Activated naive CD4-positive, alpha-beta T cell treated with anti-CD3 and anti-CD28 coated beads, Interleukin-2, amount 10 ng/mL, durations not matched to agents 7 days and 5 days (primary cell): ENCODE results near the gene GOLGB1.

ENCODE experiments used
- CTCF ChIA-PET: fragments of 350-600 bp; sonication (Branson Sonifier 250); formaldehyde crosslinking; loops from one replicate; lab custom pipeline; 2021; ENCODE audit warnings: antibody characterized with exemption; lab: Charles Lee
- DNase-seq: peaks from one replicate; pipeline ENCODE4 v3.0.0-alpha.2; 2020
- H3K27ac Mint-ChIP-seq: one replicate; pipeline ENCODE4 v1.8.0; 2021; ENCODE audit warnings: mild to moderate bottlenecking, moderate library complexity, mixed read lengths
- H3K27me3 Mint-ChIP-seq: one replicate; pipeline ENCODE4 v1.8.0; 2021; ENCODE audit warnings: mild to moderate bottlenecking, mixed read lengths
- H3K36me3 Mint-ChIP-seq: one replicate; pipeline ENCODE4 v1.8.0; 2021; ENCODE audit warnings: mixed read lengths
- H3K4me1 Mint-ChIP-seq: one replicate; pipeline ENCODE4 v1.8.0; 2021; ENCODE audit warnings: mixed read lengths
- H3K4me3 Mint-ChIP-seq: one replicate; pipeline ENCODE4 v1.8.0; 2021; ENCODE audit warnings: mild to moderate bottlenecking, moderate library complexity, mixed read lengths
- H3K9me3 Mint-ChIP-seq: one replicate; pipeline ENCODE4 v1.8.0; 2021; ENCODE audit warnings: mixed read lengths

GOLGB1 gene

GRCh38 chr3:121724130-121724529 is 25.4 kb downstream of the GOLGB1 start:
- peaks cover 2% of the 10 kb centered on the region for H3K4me1 Mint-ChIP-seq
- H3K36me3 Mint-ChIP-seq, result peaks cover 71% of the 10 kb centered on the region

DNA sequence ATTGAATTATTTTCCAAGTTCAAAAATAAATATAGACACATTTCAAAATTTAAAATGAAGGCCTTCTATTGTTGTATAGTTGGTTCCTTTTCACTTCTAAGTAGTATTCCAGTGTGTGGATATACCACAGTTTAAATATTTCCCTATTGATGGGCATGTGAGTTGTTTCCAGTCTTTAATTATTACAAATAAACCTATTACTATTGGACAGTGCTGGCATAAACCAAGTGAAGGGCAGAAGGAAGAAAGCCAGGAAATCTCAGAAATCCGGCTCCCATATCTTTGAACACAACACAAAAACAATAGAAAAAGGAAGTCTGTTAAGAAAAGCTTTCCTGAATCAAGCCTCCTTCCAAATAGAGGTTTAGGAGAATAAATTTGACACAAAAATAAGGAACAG is 26.1 kb downstream of the GOLGB1 start:
- CTCF ChIA-PET, result no interaction called here
- Mint-ChIP-seq H3K4me3 (no peak overlapping the region), H3K4me1 (peaks cover 5% of the 10 kb centered on the region), H3K27ac (no peak overlapping the region), H3K27me3 (no peaks in the 10 kb centered on the region), H3K9me3 (no peaks in the 10 kb centered on the region), H3K36me3 (peaks cover 68% of the 10 kb centered on the region)
- DNase-seq, result no peak

More at GRCh38 chr3:121724130-121724529, 25.4 kb downstream of the GOLGB1 start:
- CTCF ChIA-PET, result no interaction called here
- no peak for DNase-seq
- H3K4me3 Mint-ChIP-seq, result no peak overlapping the region
- no peaks in the 10 kb centered on the region for H3K9me3 Mint-ChIP-seq
- H3K27ac Mint-ChIP-seq, result no peak overlapping the region
- no peaks in the 10 kb centered on the region for H3K27me3 Mint-ChIP-seq

- peaks cover 71% of the 10 kb centered on the region for H3K36me3 Mint-ChIP-seq
- H3K27ac Mint-ChIP-seq, result no peak overlapping the region
- CTCF ChIA-PET, result no interaction called here
- no peaks in the 10 kb centered on the region for H3K9me3 Mint-ChIP-seq
- no peaks in the 10 kb centered on the region for H3K27me3 Mint-ChIP-seq
- H3K4me3 Mint-ChIP-seq, result no peak overlapping the region
- H3K4me1 Mint-ChIP-seq, result peaks cover 16% of the 10 kb centered on the region
- no peak for DNase-seq
Observed at GRCh38 chr3:121722411-121722810, 27.1 kb downstream of the GOLGB1 start.

- Mint-ChIP-seq H3K4me3 (no peak overlapping the region), H3K27me3 (no peaks in the 10 kb centered on the region), H3K9me3 (no peaks in the 10 kb centered on the region), H3K36me3 (peaks cover 73% of the 10 kb centered on the region), H3K4me1 (peaks cover 22% of the 10 kb centered on the region), H3K27ac (no peak overlapping the region)
- CTCF ChIA-PET, result no interaction called here
- DNase-seq, result no peak
Observed at GRCh38 chr3:121720163-121720562, 29.4 kb downstream of the GOLGB1 start.

- H3K27ac Mint-ChIP-seq, result no peak overlapping the region
- H3K9me3 Mint-ChIP-seq, result no peaks in the 10 kb centered on the region
- no peak overlapping the region for H3K4me3 Mint-ChIP-seq
- peaks cover 71% of the 10 kb centered on the region for H3K36me3 Mint-ChIP-seq
- H3K27me3 Mint-ChIP-seq, result no peaks in the 10 kb centered on the region
- CTCF ChIA-PET, result no interaction called here
- H3K4me1 Mint-ChIP-seq, result peaks cover 22% of the 10 kb centered on the region
- DNase-seq, result no peak
Observed at GRCh38 chr3:121719423-121719822, 30.1 kb downstream of the GOLGB1 start.

- Mint-ChIP-seq H3K9me3 (no peaks in the 10 kb centered on the region), H3K27ac (peak overlapping the region; percentile 84), H3K27me3 (no peaks in the 10 kb centered on the region), H3K4me1 (peaks cover 22% of the 10 kb centered on the region), H3K36me3 (peaks cover 67% of the 10 kb centered on the region), H3K4me3 (peak overlapping the region; percentile 7)
- CTCF ChIA-PET, result no interaction called here
- DNase-seq, result peak; percentile 48
Observed at GRCh38 chr3:121718205-121718846, 31.2 kb downstream of the GOLGB1 start.

GRCh38 chr3:121710347-121710746 is 39.2 kb downstream of the GOLGB1 start:
- no peaks in the 10 kb centered on the region for H3K4me1 Mint-ChIP-seq
- peaks cover 41% of the 10 kb centered on the region for H3K36me3 Mint-ChIP-seq
- H3K4me3 Mint-ChIP-seq, result no peak overlapping the region
- no peak for DNase-seq
- CTCF ChIA-PET, result no interaction called here
- H3K27me3 Mint-ChIP-seq, result no peaks in the 10 kb centered on the region
- no peak overlapping the region for H3K27ac Mint-ChIP-seq
- H3K9me3 Mint-ChIP-seq, result no peaks in the 10 kb centered on the region

DNA sequence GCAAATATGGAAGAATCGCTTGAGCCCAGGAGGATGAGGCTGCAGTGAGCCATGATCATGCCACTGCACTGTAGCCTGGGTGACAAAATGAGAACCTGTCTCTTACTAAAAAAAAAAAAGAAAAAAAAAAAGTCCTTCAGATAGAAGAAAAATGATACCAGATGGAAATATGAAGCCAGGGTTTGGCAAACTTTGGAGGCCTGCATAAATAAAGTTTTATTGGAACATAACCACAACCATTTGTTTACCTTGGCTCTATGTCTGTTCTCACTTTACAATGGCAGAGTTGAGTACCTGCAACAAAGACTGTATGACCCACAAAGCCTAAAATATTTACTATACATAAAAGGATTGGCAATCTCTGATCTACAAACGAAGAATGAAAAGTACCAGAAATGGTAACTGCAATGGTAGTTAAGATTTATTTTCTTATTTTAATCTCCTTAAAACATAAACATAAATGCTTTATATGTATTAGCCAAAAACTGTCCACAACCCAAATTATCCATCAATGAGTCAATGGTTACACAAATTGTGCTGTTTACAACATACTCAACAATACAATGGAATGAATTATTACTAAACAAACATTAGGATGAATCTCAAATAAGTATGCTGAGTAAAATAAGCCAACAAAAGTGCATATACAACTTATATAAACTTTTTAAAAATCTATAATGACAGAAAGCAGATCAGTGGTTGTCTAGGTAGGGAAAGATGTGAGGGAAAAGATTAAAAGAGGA is 41.8 kb downstream of the GOLGB1 start:
- no peak for DNase-seq
- no peaks in the 10 kb centered on the region for H3K9me3 Mint-ChIP-seq
- H3K4me3 Mint-ChIP-seq, result no peak overlapping the region
- no peaks in the 10 kb centered on the region for H3K27me3 Mint-ChIP-seq
- CTCF ChIA-PET, result no interaction called here
- H3K4me1 Mint-ChIP-seq, result no peaks in the 10 kb centered on the region
- H3K27ac Mint-ChIP-seq, result no peak overlapping the region
- peaks cover 40% of the 10 kb centered on the region for H3K36me3 Mint-ChIP-seq

DNA sequence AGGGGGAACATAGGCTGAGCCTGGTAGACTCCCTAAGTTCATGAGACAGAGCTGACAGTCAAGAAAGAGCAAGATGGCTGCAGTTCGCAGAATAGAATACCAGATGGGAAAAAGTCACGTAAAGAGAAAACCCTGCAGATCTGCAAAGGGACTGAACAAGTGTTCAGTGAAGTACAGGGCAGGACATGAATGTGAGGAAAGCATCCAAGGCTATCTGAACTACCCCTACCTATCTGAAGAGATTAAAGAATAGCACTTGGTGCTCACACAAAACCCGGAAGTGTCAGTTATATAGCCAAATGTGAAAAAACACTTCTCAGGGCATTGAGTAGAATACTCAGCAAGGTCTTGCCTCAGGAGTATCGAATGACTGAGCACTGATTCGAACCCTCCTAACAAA is 44.0 kb downstream of the GOLGB1 start:
- no peak overlapping the region for H3K27ac Mint-ChIP-seq
- CTCF ChIA-PET, result no interaction called here
- H3K4me1 Mint-ChIP-seq, result no peaks in the 10 kb centered on the region
- no peak for DNase-seq
- no peaks in the 10 kb centered on the region for H3K27me3 Mint-ChIP-seq
- H3K9me3 Mint-ChIP-seq, result no peaks in the 10 kb centered on the region
- H3K36me3 Mint-ChIP-seq, result peaks cover 42% of the 10 kb centered on the region
- no peak overlapping the region for H3K4me3 Mint-ChIP-seq

GRCh38 chr3:121703973-121704372 is 45.6 kb downstream of the GOLGB1 start:
- Mint-ChIP-seq H3K27me3 (no peaks in the 10 kb centered on the region), H3K4me3 (no peak overlapping the region), H3K27ac (no peak overlapping the region), H3K9me3 (no peaks in the 10 kb centered on the region), H3K4me1 (no peaks in the 10 kb centered on the region), H3K36me3 (peaks cover 39% of the 10 kb centered on the region)
- CTCF ChIA-PET, result no interaction called here
- DNase-seq, result no peak

- peaks cover 16% of the 10 kb centered on the region for H3K36me3 Mint-ChIP-seq
- no peaks in the 10 kb centered on the region for H3K9me3 Mint-ChIP-seq
- no peak overlapping the region for H3K27ac Mint-ChIP-seq
- CTCF ChIA-PET, result interaction anchor here (1.1 to 1.6 kb wide), 2 partner anchors 9 to 22 kb away, joined by 3 read pairs; no protein-coding TSS in a partner anchor
- no peaks in the 10 kb centered on the region for H3K27me3 Mint-ChIP-seq
- DNase-seq, result no peak
- no peaks in the 10 kb centered on the region for H3K4me1 Mint-ChIP-seq
- no peak overlapping the region for H3K4me3 Mint-ChIP-seq
Observed at GRCh38 chr3:121698901-121699300, 50.6 kb downstream of the GOLGB1 start.

DNA sequence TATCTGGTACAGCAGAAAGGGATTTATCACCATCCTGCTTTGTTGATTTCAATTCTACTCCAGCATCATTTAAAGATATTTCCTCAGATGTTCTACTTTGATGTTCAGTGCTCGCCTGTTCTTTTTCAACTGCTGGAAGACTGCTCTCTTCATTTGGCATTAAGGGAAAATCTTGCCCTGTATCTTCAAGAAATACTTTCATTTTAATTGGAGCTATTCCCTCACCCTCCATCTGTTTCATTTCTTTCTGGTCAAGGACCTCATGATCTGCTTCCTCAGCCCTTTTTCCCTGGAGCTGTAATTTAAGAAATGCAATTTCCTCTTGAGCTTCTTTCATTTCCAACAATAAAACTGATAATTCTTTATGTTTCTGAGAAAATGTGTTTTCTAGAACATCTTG is 51.1 kb downstream of the GOLGB1 start:
- no peak overlapping the region for H3K4me3 Mint-ChIP-seq
- no peak overlapping the region for H3K27ac Mint-ChIP-seq
- H3K9me3 Mint-ChIP-seq, result no peaks in the 10 kb centered on the region
- DNase-seq, result no peak
- no peaks in the 10 kb centered on the region for H3K27me3 Mint-ChIP-seq
- peaks cover 14% of the 10 kb centered on the region for H3K36me3 Mint-ChIP-seq
- CTCF ChIA-PET, result interaction anchor here (1.1 to 1.6 kb wide), 2 partner anchors 9 to 22 kb away, joined by 3 read pairs; no protein-coding TSS in a partner anchor
- H3K4me1 Mint-ChIP-seq, result no peaks in the 10 kb centered on the region

DNA sequence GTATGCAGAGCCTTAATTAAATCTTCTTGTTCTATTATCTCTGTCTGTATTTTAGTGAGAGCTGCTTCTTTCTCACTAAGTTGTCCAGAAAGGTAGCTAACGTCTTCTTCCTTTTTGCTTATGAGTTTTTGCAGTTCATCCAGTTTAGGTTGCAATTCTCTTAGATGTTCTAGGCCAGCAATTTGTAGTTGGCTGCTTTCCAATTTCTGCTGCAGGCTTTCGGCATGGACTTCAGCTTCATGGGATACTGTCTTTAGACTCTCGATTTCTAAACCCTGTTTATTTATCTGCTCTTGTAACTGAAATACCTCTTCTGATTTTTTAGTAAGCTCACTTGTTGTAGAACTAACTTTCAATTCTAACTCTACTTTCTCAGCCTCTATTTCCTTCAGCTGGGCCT is 53.4 kb downstream of the GOLGB1 start:
- H3K27me3 Mint-ChIP-seq, result no peaks in the 10 kb centered on the region
- H3K27ac Mint-ChIP-seq, result no peak overlapping the region
- H3K36me3 Mint-ChIP-seq, result peaks cover 23% of the 10 kb centered on the region
- H3K9me3 Mint-ChIP-seq, result no peaks in the 10 kb centered on the region
- CTCF ChIA-PET, result no interaction called here
- H3K4me3 Mint-ChIP-seq, result no peak overlapping the region
- DNase-seq, result no peak
- H3K4me1 Mint-ChIP-seq, result peaks cover 11% of the 10 kb centered on the region

DNA sequence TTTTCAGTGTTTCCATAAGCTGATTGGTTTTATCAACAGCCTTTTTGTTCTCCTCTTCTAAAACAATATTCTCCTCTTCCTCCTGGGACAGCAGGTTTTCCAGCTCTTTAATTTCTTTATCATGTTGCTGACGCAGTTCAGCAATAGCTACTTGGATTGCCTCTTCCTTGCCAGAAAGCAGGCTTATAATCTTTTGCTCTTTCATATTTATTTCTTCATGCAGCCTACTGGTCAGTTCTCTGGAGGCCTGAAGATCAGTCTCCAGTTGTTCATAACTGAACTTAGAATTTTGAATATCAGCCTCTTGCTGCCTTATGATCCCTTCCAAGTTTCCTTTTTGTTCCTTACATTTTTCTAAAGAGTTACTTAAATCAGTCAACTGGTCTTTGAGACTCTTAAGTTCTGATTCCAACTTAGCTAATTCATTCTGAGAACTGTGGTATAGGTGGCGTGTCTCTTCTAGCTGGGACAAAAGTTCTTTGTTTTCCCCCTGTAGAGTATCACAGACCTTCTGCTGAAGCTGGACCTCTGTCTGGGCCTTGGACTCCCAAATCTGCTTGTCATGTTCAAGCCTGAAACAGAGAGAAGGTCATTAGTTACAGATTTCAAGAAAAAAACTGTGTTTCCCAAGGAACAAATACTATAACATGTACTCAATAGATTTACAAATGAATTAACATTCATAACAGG is 57.4 kb downstream of the GOLGB1 start:
- CTCF ChIA-PET, result interaction anchor here (0.5 to 1.4 kb wide), 4 partner anchors 8 to 192 kb away, joined by 3 to 5 read pairs (median 4); partner anchors contain the start of gene HCLS1
- Mint-ChIP-seq H3K9me3 (peaks cover 2% of the 10 kb centered on the region), H3K4me1 (peaks cover 18% of the 10 kb centered on the region), H3K27me3 (no peaks in the 10 kb centered on the region), H3K4me3 (no peak overlapping the region), H3K27ac (peak overlapping the region; percentile 15), H3K36me3 (peaks cover 35% of the 10 kb centered on the region)
- DNase-seq, result no peak
